HG02759 (cell line): ENCODE results near the gene NFATC1.
"Not testable (repeated sequence)": the region's sequence is repeated elsewhere in the genome, so short reads cannot be mapped to it uniquely, and the experiment has no call there.

Experiments used
- ATAC-seq: cut with Tn5 transposase; IDR thresholded peaks from one replicate; pipeline ENCODE4 v1.9.1; 2021; ENCODE audit warnings: mild to moderate bottlenecking, moderate library complexity; ENCODE audit not compliant: unreplicated experiment

The NFATC1 gene

DNA sequence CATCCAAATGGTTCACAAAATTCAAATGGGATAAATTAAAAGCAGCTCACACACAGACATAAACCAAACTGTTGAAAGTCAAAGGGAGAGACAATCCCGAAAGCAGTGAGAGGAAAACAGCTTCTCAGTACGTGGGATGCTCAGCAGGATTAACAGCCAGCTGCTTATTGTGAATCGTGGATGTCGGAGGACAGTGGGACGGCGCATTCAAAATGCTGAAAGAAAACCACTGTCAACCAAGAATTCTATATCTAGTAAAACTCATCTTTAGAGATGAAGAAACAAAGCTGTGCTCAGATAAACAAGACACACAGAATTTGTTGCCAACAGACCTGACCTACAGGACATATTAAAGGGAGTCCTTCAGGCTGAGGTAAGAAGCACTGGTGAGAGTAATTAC lies 102.9 kb downstream of the NFATC1 start:
- no peak for ATAC-seq

- ATAC-seq, result no peak
These were observed 105.3 kb downstream of the NFATC1 start for GRCh38 chr18:79501006-79501405.

DNA sequence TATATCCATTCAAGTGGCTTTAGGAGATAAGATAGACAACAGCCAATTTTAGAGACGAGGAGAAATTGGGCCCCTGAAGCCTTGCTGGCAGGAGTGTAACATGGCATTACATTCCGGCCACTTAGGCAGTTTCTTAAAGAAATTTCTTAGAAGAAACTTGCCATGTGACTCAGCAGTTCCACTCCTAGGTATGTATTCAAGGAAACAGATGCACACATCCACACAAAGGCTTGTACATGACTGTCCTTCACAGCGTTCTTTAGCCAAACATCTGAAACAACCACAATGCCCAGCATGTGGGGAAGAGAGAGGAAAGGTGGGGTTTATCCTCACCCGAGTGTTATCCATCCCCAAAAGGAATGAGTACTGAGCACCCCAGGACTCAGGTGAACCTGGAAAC lies 107.1 kb downstream of the NFATC1 start:
- ATAC-seq, result no peak

DNA sequence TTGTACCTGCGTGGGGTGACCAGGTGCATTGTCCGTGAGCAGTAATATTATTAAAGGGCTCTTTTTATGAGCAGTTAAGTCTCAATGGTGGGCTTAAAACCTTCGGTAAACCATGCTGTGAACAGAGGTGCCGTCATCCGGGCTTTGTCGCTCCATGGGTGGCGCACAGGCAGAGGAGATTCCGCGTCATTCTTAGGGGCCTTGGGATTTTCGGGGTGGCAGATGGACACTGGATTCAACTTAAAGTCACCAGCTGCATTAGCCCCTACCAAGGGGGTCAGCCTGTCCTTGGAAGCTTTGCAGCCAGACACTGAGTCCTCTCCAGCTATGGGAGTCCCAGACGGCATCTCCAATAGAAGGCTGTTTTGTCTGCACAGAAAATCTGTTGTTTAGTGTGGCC lies 107.7 kb downstream of the NFATC1 start:
- no peak for ATAC-seq

DNA sequence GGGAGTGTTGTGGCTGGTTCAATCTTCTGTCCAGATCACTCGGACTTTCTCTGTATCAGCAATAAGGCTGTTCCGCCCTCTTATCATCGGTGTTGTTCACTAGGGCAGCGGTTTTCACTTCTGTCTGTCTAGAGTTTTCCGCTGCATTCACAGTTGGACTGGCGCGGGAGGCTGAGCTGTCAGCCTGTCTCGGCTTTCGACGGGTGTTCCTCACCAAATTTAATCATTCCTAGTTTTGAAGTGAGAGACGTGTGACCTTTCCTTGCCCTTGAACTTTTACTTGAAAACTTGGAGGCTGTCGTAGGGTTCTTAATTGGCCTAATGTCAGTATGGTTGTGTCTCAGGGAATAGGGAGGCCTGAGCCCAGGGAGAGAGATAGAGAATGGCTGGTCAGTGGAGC lies 108.3 kb downstream of the NFATC1 start:
- no peak for ATAC-seq

- not testable (repeated sequence) for ATAC-seq
These were observed 108.8 kb downstream of the NFATC1 start for GRCh38 chr18:79504495-79504894.

DNA sequence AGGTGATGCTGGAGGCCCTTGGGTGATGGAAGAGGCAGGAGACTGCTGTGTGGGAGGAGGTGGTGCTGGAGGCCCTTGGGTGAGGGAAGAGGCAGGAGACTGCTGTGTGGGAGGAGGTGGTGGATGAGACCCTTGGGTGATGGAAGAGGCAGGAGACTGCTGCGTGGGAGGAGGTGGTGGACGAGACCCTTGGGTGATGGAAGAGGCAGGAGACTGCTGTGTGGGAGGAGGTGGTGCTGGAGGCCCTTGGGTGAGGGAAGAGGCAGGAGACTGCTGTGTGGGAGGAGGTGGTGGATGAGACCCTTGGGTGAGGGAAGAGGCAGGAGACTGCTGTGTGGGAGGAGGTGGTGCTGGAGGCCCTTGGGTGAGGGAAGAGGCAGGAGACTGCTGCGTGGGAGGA lies 109.7 kb downstream of the NFATC1 start:
- not testable (repeated sequence) for ATAC-seq

DNA sequence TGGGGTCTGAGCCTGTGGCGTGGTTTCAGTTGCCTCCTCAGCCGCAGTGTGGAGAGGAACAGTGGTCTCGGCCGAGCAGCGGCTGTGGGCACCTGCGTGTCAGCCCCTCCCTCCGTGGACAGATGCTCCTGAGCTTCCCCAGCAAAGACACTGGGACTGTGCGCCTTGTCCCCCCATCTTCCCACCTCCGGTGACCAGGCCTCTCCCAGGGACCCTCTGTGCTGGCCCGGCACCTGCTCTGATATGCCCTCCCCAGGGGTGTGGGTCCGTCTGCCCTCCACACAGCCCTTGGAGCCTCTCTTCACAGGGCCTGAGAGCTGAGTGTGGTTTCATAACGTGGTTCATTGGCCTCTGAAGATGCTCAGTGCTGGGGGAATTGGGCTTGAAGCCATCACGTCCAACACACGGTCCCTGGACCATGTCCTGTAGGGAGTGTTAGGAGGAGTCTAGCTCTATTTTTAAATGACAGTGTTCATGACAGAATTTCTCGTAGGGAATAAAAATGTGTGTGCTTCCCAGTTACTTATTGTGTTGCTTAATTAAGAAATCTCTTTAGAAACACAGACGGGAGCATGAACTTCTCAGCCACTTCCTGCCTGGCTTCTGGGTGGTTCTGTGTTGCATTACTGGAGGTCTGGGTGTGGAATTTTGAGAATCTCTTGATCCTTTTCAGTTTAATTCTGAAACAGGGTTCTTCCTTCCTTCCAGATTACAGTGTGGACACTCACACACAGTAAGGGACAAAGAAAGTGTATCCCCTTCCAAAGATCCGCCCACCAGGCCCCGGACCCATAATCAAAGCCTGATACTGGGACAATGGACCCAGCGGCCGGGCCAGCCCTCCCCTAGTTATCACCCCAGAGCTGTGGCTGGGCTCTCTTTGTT lies 110.7 kb downstream of the NFATC1 start:
- ATAC-seq, result no peak

DNA sequence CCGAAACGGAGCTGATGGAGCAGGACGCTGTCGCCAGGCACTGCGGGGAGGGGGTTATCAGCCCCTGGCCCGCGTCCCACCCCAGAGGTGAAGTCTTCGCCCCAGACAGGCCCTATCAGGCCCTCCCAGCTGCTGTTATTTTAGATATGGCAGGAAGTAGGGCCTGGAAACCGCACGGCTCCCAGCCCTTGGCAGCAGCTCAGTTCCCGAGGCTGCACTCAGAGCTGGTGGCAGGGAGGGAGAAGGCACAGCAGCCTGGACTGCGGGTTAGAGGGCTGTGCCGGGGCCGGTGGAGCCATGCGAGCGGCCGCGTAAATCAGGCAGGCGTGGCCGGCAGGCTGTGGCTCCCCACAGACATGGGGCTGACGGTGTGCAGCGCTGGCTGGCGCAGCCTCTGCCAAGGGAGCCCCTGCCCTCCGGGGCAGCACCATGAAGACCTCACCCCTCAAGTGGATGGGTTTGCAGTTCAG lies 111.4 kb downstream of the NFATC1 start:
- ATAC-seq, result peak; percentile 38

- peak; percentile 24 for ATAC-seq
These were observed 112.1 kb downstream of the NFATC1 start for GRCh38 chr18:79507546-79508480.

- no peak for ATAC-seq
These were observed 113.1 kb downstream of the NFATC1 start for GRCh38 chr18:79508565-79509535.

DNA sequence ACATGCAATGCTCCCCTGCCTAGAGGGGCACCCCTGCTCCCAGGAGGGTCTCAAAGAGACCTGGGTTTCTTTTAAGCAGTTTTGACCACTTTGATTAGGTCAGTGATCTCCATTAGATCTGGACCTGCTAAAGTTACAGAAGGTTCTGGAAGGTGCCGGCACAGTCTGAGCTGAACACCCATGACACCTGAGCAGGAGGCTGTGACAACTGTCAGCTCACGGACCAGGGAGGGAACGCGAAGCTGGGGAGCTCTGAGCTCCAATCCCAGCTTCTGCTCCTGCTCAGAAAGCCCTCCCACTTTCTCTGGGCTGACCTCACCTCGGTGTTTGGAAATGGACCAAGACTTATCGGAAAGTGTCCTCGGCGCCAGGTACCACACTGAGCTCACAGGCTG lies 113.8 kb downstream of the NFATC1 start:
- no peak for ATAC-seq

GRCh38 chr18:79510046-79510685 lies 114.4 kb downstream of the NFATC1 start:
- ATAC-seq, result no peak

DNA sequence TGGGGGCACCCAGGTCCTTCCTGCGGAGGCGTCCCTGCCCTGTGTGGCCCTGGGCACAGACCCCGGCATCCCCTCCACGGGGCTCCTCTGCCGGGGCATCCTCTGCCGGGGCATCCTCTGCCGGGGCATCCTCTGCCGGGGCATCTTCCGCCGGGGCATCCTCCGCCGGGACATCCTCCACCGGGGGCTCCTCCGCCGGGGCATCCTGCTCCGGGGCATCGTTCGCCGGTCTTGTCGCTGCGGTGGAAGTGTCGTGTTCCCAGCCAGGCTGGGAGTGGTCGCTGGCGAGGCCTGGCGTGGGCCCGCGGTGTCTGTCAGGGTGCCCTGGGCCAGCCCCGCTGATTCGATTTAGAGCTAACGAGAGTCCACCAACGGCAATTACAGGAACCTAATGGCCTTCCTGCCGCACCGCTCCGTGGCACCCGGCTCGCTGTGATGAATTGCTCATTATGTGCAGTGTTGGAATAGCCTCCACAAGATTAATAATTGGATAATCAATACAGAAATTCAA lies 115.1 kb downstream of the NFATC1 start:
- ATAC-seq, result no peak

DNA sequence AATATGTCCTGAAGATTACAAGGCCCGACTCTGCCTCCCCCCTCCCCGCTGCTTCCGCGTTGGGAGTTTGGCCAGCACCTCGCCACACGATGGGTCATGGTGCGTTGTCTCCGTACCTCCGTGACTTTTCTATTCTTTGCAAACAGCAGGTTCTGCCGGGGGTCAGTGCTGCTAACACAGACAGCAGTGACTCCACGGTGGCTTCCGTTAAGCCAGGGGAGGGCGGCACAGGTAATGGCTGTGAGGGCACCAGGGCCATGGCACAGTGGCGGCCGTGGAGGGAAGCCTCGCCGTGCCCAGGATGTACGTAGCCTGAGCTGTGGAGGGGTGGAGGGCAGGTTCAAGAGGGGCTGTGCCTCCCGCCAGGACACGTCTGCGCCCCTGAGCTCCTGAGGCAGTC lies 115.5 kb downstream of the NFATC1 start:
- ATAC-seq, result no peak

DNA sequence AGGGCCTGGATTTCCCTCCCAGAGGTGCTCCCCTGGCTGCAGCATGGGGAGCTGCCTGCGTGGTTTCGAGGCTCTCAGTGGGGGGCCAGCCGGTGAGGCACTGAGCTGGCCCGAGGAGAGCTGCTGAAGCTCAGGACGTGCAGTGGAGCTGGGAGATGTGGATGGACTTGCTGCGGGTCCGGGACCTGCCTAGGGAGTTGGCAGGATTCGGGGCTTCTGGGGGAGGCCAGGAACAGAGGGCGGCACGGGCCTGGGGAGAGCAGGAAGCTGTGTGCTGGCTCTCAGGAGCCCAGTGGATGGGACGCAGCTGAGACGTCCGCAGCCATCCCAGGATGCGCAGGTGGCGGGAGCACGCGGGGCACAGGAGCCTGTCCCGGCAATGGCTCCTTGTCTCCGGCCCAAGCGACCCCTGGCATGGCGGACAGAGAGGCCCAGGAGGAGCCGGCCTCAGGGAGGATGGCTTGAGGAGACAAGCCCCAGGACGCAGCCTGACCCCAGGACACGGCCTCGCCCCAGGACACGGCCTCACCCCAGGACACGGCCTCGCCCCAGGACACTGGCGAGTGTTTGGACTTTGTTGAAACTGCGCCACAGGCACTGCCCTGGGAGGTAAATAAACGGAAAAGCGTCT lies 116.1 kb downstream of the NFATC1 start:
- no peak for ATAC-seq

DNA sequence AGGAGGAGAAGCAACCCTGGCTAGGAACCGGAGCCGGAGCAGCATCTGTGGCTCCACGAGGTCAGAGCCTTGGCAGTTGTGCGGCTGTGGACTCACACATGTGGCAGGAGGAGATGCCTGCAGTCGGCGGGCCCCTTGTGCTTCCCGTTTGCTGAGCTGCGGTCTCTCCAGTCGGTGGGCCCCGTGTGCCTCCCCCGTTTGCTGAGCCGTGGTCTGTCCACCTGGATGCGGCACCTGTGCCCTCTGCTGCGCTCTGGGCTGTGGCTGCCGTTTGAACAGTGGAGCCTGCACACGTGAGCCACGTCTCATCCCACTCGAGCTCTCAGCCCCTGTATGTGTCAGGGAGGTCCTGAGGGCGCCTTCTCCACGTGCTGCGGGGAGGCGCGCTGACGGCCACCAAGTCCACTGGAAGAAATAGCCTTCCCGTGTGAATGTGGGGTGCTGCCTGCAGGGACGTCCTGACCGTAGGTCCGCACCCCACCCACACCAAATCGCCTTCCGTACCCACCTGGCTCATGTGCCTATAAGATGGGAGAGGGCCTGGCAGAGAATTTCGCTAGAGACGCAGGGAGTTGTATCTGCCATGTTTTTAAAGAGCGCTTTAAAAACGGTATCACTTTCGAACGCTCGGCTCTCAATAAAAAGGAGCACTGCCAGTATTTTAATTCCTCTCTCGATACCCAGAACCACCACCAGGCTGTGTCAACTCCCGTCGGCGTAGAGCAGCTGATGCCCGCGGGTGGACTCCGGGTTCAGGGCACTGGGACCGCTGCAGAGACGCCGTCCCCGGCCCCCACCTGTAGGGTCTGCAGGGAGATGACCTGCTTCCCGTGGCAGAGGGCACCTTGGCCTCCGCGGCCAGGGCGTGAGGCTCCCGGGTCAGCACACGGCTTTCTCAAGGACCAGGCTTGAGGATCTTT lies 117.0 kb downstream of the NFATC1 start:
- no peak for ATAC-seq

DNA sequence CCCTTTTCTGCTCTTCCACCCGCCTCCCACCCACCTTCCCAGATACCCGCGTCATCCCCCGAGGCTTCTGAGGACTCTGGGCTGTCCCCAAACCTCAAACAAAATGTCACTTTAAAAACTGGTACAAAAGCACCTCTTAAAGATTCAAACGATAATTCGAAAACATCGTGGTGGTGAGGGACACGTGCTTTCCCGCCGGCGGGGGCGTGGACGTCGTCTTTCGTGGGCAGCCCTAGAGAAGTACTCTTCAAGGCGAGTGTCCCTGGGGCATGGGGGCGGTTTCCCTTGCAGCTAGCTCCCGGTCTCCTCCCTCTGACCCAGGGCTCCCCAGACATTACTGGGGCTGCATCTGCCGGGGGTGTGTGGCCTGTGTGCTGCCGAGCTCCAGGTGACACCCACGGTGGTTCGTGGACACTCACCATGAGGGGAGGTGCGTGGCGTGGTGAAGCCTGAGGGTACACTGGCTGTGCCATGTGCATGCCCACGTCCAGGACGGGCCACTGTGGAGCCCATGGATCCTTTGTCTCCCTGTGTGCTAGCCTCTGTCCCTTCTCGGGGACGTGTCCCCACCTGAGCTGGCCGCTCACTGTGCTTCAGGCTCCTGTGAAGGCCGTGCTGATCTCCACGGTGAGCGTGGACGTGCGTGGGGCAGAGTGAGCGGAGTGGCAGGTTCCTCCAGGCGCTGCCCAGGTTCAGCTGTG lies 117.8 kb downstream of the NFATC1 start:
- ATAC-seq, result no peak
